ENCODE measurements around the gene SCYGR3. TPM values are rescaled to one million over a fixed set of nuclear protein-coding genes. Genes with fewer than 3 reads are reported as not detected.

SCYGR3 gene
- total and polyA plus RNA-seq, 2 of the 13 experiments (the other 11 are each of a cell fraction or from before 2014, with no cell fraction given) = not detected

DNA sequence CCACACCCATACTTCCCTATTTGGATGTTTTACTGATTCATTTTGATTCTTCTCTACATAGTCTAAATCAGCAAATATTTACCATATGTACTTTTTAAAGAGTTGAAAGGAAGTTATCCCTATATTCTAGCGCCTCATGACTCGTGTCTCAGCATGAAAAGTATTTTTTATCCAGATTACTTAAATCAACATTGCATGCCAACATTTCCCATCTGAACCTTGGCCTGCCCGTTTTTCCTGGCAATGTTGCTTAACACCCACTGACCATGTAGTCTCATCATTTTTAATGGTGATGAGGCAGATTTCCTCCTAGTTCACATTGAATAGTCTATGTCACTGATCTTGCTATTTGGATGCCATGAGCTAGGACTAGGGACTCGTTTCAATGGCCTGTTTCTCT lies 38.8 kb upstream of the SCYGR3 start (continued):
- TF ChIP-seq, protein P1, sequence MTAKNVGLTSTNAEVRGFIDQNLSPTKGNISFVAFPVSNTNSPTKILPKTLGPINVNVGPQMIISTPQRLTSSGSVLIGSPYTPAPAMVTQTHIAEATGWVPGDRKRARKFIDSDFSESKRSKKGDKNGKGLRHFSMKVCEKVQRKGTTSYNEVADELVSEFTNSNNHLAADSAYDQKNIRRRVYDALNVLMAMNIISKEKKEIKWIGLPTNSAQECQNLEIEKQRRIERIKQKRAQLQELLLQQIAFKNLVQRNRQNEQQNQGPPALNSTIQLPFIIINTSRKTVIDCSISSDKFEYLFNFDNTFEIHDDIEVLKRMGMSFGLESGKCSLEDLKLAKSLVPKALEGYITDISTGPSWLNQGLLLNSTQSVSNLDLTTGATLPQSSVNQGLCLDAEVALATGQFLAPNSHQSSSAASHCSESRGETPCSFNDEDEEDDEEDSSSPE (CRISPR knock-in tag; IDR thresholded peaks at IDR 0.05) = no peak
- TF ChIP-seq ZZZ3 (CRISPR knock-in tag; IDR thresholded peaks at IDR 0.05; ENCODE audit: borderline replicate concordance) (no peak), MXD4 (CRISPR knock-in tag; IDR thresholded peaks at IDR 0.05) (no peak), SMAD1 (CRISPR knock-in tag; IDR thresholded peaks at IDR 0.05; ENCODE audit: borderline replicate concordance, low read depth) (no peak), ZNF143 (CRISPR knock-in tag; IDR thresholded peaks at IDR 0.05) (no peak), REXO4 (CRISPR knock-in tag; IDR thresholded peaks at IDR 0.05; ENCODE audit: borderline replicate concordance) (no peak), NR3C1 (CRISPR knock-in tag; IDR thresholded peaks at IDR 0.05) (no peak), NFIB (CRISPR knock-in tag; IDR thresholded peaks at IDR 0.05; ENCODE audit: borderline replicate concordance) (no peak), ZNF136 (CRISPR knock-in tag; IDR thresholded peaks at IDR 0.05; ENCODE audit: low read depth) (no peak), XBP1 (CRISPR knock-in tag; IDR thresholded peaks at IDR 0.05) (no peak), SMAD9 (CRISPR knock-in tag; IDR thresholded peaks at IDR 0.05) (no peak), ZNF577 (CRISPR knock-in tag; IDR thresholded peaks at IDR 0.05; ENCODE audit: borderline replicate concordance, low read depth) (no peak), ZNF674 (CRISPR knock-in tag; IDR thresholded peaks at IDR 0.05; ENCODE audit: low read depth) (no peak), ZNF501 (CRISPR knock-in tag; IDR thresholded peaks at IDR 0.05) (no peak)
- TF ChIP-seq, protein P2, sequence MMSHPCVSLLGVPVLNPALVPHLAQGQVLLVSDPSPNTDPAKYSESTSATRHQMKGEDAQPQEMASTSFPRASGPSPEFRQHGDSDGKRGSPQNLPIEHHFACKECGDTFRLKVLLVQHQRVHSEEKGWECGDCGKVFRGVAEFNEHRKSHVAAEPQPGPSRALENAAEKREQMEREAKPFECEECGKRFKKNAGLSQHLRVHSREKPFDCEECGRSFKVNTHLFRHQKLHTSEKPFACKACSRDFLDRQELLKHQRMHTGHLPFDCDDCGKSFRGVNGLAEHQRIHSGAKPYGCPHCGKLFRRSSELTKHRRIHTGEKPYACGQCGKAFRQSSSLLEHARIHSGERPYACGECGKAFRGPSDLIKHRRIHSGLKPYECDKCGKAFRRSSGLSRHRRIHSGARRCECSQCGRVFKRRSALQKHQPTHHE (CRISPR knock-in tag; IDR thresholded peaks at IDR 0.05; ENCODE audit: borderline replicate concordance) = no peak
- TF ChIP-seq, protein P3, sequence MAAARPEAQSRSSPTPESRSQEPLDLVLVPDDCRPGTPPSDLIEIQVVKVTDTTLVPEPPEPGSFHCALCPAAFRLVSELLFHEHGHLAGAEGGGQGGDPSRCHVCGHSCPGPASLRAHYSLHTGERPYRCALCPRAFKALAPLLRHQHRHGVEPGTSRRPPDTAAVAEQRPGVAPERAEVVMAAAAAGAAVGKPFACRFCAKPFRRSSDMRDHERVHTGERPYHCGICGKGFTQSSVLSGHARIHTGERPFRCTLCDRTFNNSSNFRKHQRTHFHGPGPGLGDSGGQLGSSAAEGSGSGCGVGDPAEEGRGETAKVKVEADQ (CRISPR knock-in tag; IDR thresholded peaks at IDR 0.05; ENCODE audit: borderline replicate concordance) = no peak
- TF ChIP-seq, protein P4, sequence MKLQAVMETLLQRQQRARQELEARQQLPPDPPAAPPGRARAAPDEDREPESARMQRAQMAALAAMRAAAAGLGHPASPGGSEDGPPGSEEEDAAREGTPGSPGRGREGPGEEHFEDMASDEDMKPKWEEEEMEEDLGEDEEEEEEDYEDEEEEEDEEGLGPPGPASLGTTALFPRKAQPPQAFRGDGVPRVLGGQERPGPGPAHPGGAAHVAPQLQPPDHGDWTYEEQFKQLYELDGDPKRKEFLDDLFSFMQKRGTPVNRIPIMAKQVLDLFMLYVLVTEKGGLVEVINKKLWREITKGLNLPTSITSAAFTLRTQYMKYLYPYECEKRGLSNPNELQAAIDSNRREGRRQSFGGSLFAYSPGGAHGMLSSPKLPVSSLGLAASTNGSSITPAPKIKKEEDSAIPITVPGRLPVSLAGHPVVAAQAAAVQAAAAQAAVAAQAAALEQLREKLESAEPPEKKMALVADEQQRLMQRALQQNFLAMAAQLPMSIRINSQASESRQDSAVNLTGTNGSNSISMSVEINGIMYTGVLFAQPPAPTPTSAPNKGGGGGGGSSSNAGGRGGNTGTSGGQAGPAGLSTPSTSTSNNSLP (IDR thresholded peaks at IDR 0.05; ENCODE audit: low read depth, low read length) = peak; percentile 86; the same call in 1 of the 2 replicates
